HG03558 (cell line): Measurements from ENCODE around the gene RSPH10B2.
"Not testable (repeated sequence)": the region's sequence is repeated elsewhere in the genome, so short reads cannot be mapped to it uniquely, and the experiment has no call there.

Experiments used
- ATAC-seq: cut with Tn5 transposase; IDR thresholded peaks from one replicate; pipeline ENCODE4 v1.9.1; 2021; ENCODE audit warnings: moderate number of reproducible peaks; ENCODE audit not compliant: unreplicated experiment; ENCODE audit errors: extremely low read depth

Gene RSPH10B2

DNA sequence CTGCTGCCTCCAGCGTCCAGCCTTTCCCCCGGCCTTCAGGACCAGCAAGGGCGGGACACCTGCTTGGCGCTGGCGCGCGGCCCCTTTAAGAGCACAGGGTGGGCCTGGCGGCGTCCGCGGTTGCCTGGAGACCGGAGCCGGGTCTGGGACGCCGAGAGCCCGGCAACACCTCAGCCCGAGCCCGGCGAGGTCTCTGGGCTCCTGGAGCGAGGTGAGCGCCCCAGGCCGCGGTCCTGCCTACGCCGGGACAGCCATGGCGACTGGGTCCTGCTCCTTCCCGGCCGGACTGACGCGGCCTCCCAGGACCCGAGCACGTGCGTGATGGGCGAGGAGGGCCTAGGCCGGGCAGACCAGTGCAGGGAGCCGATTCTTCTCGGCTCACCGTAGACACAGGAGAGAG, at the start of gene RSPH10B2:
Gene RSPH10B2 (plus strand): TSS at position 140 of the 400 bp plus-strand sequence. CDS start 3,575 bp downstream, outside the sequence.
- ATAC-seq: not testable (repeated sequence)

DNA sequence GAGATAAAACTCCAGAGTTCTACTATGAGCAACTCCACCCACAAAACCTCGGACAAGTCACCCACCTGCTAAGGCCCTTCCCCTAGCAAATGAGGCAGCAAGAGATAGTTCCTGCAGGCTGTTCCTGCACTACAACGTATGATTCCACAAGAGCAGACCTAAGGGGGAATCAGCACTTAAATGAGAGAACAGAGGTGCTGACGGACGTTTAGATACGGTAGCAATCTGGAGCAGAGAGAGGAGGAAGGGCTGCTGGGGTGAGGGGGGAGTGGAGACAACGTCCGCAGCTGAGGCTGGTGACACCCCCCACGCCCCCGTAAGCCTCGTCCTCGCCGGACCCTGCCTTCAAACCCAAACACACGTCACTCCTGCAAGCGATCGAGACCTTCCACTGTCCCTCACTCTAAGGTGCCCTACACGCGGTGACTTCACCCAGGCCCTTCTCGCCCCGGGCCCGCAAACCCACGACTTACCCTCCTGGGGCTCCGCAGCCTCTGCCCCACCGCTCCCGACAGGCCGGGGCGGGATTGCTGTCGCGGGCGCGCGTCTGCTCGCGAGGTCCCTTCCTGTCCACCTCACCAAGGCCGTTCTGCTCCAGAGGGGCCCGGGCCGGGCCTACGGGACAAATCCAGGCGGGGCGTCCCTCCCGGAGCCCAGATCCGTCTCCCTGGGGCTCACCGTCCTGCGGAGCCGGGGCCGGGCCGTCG, 47.8 kb upstream of the RSPH10B2 start:
- no peak for ATAC-seq

GRCh38 chr7:6706666-6707407, 47.1 kb upstream of the RSPH10B2 start, which contains the start of gene ZNF12:
ZNF12 (minus strand) TSS chr7:6706947; CDS start chr7:6705173, 1,774 bp downstream.
- ATAC-seq: peak; percentile 87

- ATAC-seq: no peak
Measured at GRCh38 chr7:6708304-6708703, 45.6 kb upstream of the RSPH10B2 start.

- no peak for ATAC-seq
Measured at GRCh38 chr7:6709808-6710207, 44.1 kb upstream of the RSPH10B2 start.

GRCh38 chr7:6714360-6714759, 39.5 kb upstream of the RSPH10B2 start:
- no peak for ATAC-seq

DNA sequence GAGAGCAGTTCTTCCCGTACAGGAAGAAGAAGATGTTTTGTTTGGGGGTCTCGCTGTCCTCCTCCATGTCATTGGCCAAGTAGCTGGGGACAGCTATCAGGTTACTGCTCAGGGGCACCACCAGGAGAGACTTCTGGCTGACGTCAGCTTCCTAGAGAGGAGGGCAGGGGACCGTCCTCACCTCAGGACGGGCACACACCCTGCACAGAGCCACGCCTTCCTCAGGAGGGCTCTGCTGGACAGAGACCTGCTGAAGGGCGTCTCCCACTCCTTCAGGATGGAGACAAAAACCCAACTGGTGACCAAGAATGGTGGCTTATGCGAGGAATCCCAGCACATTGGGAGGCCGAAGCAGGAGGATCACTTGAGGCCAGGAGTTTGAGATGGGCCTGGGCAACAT, 38.0 kb upstream of the RSPH10B2 start:
- not testable (repeated sequence) for ATAC-seq

GRCh38 chr7:6718124-6718523, 35.8 kb upstream of the RSPH10B2 start:
- ATAC-seq: no peak

GRCh38 chr7:6724351-6724750, 29.6 kb upstream of the RSPH10B2 start:
- ATAC-seq: not testable (repeated sequence)

DNA sequence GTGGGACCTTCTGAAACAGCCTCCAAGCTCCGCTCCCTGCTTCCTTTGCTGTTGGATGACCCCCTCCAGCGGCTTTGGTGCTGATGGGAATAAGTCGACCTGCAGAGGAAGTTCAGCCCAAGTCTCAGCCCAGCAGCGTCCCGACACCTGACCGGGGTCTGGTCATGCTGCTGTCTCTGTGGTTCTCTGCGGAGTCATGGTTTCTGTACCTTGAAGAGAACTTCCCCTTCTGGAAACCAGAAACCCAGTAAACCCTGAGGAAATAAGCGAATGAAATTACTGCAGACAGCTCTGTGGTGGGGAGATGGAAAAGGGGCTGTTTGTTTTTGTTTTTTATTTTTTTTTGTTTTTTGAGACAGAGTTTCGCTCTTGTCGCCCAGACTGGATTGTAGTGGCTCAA, 28.9 kb upstream of the RSPH10B2 start:
- ATAC-seq: peak; percentile 63

DNA sequence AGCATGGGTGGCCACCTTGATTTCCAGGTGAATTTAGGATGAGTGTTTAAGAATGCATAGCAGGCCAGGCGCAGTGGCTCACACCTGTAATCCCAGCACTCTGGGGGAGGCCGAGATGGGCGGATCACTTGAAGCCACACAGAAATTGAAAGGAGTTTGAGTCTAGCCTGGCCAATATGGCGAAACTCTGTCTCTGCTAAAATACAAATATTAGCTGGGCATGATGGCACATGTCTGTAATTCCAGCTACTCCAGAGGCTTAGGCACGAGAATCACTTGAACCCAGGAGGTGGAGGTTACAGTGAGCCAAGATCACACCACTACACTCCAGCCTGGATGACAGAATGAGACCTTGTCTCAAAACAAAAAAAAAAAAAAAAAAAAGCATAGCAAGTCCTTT, 27.6 kb upstream of the RSPH10B2 start:
- not testable (repeated sequence) for ATAC-seq

- ATAC-seq: no peak
Measured at GRCh38 chr7:6727663-6728062, 26.2 kb upstream of the RSPH10B2 start.

DNA sequence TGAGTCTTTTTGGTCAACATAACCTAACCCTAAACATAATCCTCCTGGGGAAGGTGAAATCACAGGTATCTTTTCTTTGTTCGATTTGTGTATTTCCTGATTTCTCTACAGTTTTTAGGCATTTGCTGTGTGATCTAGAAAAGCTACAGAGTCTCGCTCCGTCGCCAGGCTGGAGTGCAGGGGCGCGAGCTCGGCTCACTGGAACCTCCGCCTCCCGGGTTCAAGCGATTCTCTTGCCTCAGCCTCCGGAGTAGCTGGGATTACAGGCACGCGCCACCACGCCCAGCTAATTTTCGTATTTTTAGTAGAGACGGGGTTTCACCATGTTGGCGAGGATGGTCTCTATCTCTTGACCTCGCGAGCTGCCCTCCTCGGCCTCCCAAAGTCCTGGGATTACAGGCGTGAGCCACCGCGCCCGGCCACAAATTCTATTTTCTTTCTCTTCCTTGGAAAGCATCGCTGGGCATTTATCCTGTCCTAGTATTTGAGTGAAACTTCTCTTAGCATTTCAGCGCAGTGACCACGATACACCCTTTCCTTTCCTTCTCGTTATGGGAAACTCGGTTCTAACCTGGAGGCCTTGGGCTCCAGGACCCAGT, 24.9 kb upstream of the RSPH10B2 start:
- not testable (repeated sequence) for ATAC-seq

GRCh38 chr7:6729492-6730342, 24.2 kb upstream of the RSPH10B2 start:
- ATAC-seq: peak; percentile 73

- no peak for ATAC-seq
Measured at GRCh38 chr7:6730343-6730633, 23.6 kb upstream of the RSPH10B2 start.

GRCh38 chr7:6738415-6738814, 15.5 kb upstream of the RSPH10B2 start:
- ATAC-seq: not testable (repeated sequence)

- not testable (repeated sequence) for ATAC-seq
Measured at GRCh38 chr7:6744410-6745100, 9.3 kb upstream of the RSPH10B2 start.

DNA sequence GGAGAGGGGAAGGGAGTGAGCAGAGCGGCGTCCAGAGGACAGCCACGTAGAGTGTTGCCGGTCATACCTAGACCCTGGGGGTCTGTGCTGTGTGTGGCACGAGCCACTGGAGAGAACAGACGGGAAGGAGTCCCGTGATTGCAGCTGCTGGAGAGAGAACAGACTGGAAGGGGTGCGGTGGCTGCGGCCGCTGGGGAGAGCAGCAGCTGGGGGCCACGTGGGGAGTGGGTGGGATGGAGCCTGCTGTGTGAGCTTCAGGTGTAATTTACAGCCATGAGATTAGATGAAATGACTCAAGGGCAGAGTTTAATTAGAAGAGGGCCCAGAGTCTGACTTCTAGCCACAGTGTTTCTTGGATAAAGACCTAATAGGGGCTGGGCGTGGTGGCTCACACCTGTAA, 4.6 kb upstream of the RSPH10B2 start:
- not testable (repeated sequence) for ATAC-seq

- not testable (repeated sequence) for ATAC-seq
Measured at GRCh38 chr7:6750173-6750572, 3.7 kb upstream of the RSPH10B2 start.

DNA sequence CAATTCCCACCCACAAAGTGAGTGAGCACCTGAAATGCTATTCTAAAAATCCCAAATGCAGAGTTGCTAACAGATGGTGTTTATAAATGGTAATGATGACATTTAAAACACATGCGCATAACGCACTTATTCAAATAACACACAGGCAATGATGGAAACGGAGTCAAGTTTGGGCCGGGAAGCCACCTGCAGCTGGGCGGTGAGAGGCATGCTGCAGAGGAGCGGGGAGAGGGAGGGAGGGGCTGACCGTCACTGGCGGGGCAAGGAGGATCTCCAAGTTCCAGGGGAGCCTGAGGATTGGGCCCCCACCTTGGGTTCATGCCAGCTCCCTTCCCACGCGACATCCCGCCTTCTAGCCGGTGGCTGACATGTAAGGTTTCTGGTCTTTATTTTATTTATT, 7.3 kb downstream of the RSPH10B2 start:
- ATAC-seq: not testable (repeated sequence)
